Upper lobe of right lung (tissue), 1 donor: ENCODE measurements around the gene ZIC3. TPM values are rescaled to one million over a fixed set of nuclear protein-coding genes. Genes with fewer than 3 reads are reported as not detected.

Experiments used
- ATAC-seq: fragments of 200-7000 bp; cut with Tn5 transposase; one replicate; pipeline ENCODE4 v1.9.1; 2020; ENCODE audit warnings: mild to moderate bottlenecking, moderate library complexity
- DNase-seq: peaks from one replicate; pipeline ENCODE4 v3.0.0-alpha.2; 2020
- H3K27ac ChIP-seq: fragments of 200-600 bp; one replicate; pipeline ENCODE4 v1.8.0; 2022
- H3K27me3 ChIP-seq: fragments of 200-600 bp; one replicate; pipeline ENCODE4 v1.8.0; 2022; ENCODE audit warnings: mild to moderate bottlenecking
- H3K36me3 ChIP-seq: fragments of 200-600 bp; one replicate; pipeline ENCODE4 v1.8.0; 2022
- H3K4me1 ChIP-seq: fragments of 200-600 bp; one replicate; pipeline ENCODE4 v1.8.0; 2022
- H3K4me3 ChIP-seq: fragments of 200-600 bp; one replicate; pipeline ENCODE4 v1.8.0; 2022; ENCODE audit warnings: mild to moderate bottlenecking
- H3K9me3 ChIP-seq: fragments of 200-600 bp; one replicate; pipeline ENCODE4 v1.8.0; 2022
- intact Hi-C: fragments of 100-400 bp; cut with DNase I; formaldehyde crosslinking; loops from one replicate; pipeline ENCODE4 v1.11.0; 2022
- total RNA-seq: library from RNA; stranded (reverse); fragmentation: NEBNext Ultra II Directional; extraction: Animal tissue kit (Norgen Biotek cat#: 25700); gene quantifications from one replicate; pipeline ENCODE4 v1.2.1, GENCODE V29; 2021
- TF ChIP-seq, protein P1 (sequence below): fragments of 200-600 bp; IDR thresholded peaks from one replicate; pipeline ENCODE4 v1.8.0; 2022; ENCODE audit warnings: antibody characterized with exemption
- donor health status: DM: no; HTN: yes; CAD: no; lungs with severe emphysema.

ZIC3 gene
- total RNA-seq, 1 donor from 2014 or later, result not detected

DNA sequence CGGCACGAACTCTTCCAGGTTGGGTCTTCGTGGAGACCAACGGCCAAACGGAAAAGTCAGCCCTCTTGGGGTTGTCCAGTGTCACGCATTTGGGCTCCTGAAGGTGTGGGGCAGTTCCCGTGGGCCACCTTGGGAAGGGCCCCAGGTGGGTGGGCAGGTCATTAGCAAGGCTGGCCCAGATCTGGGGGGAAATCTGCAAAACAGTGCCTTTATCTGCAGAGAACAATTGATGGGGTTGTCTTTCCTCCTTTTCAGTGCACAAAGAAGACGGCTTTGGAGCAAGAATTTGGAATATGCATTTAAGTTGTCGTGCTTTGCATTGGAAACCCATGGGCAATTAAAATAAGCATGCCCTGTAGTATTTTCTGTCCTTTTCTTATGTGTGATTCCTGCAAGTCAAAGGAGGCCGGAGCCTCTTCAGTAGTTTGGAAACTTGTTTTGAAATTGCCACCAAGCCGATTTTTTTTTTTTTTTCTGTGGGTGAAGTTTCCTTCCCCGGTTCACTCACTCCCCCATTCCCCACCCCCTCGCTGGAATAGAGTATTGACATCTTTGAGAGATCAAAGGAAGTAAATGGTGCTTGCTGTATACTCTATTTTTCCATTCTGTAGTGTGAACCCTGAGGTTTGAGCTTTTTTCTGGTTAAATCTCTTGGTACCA lies 9.8 kb downstream of the ZIC3 start:
- Histone ChIP-seq H3K27me3 (peaks cover 33% of the 10 kb centered on the region), H3K4me1 (no peaks in the 10 kb centered on the region), H3K4me3 (no peak overlapping the region), H3K27ac (no peak overlapping the region), H3K36me3 (no peaks in the 10 kb centered on the region), H3K9me3 (no peaks in the 10 kb centered on the region)
- TF ChIP-seq, protein P1, sequence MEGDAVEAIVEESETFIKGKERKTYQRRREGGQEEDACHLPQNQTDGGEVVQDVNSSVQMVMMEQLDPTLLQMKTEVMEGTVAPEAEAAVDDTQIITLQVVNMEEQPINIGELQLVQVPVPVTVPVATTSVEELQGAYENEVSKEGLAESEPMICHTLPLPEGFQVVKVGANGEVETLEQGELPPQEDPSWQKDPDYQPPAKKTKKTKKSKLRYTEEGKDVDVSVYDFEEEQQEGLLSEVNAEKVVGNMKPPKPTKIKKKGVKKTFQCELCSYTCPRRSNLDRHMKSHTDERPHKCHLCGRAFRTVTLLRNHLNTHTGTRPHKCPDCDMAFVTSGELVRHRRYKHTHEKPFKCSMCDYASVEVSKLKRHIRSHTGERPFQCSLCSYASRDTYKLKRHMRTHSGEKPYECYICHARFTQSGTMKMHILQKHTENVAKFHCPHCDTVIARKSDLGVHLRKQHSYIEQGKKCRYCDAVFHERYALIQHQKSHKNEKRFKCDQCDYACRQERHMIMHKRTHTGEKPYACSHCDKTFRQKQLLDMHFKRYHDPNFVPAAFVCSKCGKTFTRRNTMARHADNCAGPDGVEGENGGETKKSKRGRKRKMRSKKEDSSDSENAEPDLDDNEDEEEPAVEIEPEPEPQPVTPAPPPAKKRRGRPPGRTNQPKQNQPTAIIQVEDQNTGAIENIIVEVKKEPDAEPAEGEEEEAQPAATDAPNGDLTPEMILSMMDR, result no peak
- intact Hi-C loops, result no loop called here
- ATAC-seq (no peak), DNase-seq (no peak)

DNA sequence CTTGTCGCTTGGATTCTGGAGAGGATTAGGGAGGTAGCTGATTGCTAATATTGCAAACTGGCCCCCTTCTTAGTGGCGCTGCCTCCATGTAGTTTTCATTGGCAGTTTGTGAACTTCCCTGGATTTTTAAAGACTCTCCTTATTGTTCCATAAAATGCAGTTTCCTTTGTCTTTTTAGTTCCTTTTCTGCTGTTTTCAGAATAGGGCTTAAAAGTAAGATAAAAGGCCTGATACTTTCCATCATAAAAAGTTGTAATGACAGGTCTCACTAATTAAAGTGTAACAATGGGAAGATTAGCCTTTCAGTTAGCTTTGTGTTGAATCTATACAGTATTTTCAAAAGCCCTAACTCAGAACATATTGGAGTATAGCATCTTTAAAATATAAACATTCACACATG lies 21.2 kb downstream of the ZIC3 start:
- no peaks in the 10 kb centered on the region for H3K27me3 ChIP-seq
- ATAC-seq, result no peak

DNA sequence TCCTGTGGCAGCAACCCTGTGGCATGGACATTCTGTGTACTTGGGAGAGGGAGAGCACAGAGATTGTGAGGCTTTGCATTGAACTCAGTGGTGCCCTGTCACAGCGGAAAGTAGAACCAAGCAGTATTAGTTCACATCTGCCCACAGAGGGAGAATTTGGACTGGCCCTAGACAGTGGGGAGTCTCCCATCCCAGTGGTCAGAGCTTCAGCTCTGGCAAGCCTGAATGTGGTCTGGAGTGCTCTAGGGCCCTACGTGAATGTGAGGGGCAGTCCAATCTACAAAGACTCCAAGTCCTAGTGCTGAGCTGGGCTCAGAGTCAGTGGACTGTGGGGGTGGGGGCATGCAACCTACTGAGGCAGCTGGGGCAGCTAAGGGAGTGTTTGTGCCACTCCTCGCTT lies 34.8 kb downstream of the ZIC3 start:
- Histone ChIP-seq H3K4me3 (no peak overlapping the region), H3K36me3 (no peaks in the 10 kb centered on the region), H3K9me3 (no peaks in the 10 kb centered on the region), H3K4me1 (no peaks in the 10 kb centered on the region), H3K27ac (no peak overlapping the region), H3K27me3 (no peaks in the 10 kb centered on the region)
- DNase-seq (no peak), ATAC-seq (no peak)
- TF ChIP-seq, protein P1, result no peak
- intact Hi-C loops, result no loop called here

More for the DNA sequence above, 21.2 kb downstream of the ZIC3 start:
- Histone ChIP-seq H3K4me1 (no peaks in the 10 kb centered on the region), H3K27ac (no peak overlapping the region), H3K4me3 (no peak overlapping the region), H3K9me3 (no peaks in the 10 kb centered on the region), H3K36me3 (no peaks in the 10 kb centered on the region)
- intact Hi-C loops, result no loop called here
- TF ChIP-seq, protein P1, result no peak
- DNase-seq, result no peak
